Right atrium auricular region (tissue), 2 donors: ENCODE measurements around the gene PTGIS. TPM values are rescaled to one million over a fixed set of nuclear protein-coding genes. Genes with fewer than 3 reads are reported as not detected.

ENCODE experiments used
- DNase-seq: peaks from one replicate; pipeline ENCODE4 v3.0.0-alpha.2; 2019; ENCODE audit warnings: low spot score
- H3K27ac ChIP-seq, 2 donors: fragments of 200-600 bp; sonication (generic); 1 replicate in 1 of 2; 2 replicates in 1 of 2; pipeline ENCODE4 v1.5.1; 2016 to 2019
- H3K27me3 ChIP-seq, 2 donors: fragments of 200-600 bp; sonication (generic); one replicate each; pipeline versions ENCODE4 v1.5.1 to v1.6.0; 2017 to 2019
- H3K36me3 ChIP-seq: fragments of 200-600 bp; sonication (generic); one replicate; pipeline ENCODE4 v1.5.1; 2016
- H3K4me1 ChIP-seq, 2 donors: fragments of 200-600 bp; sonication (generic); one replicate each; pipeline versions ENCODE4 v1.5.1 to v1.6.0; 2017 to 2019
- H3K4me3 ChIP-seq, 2 donors: fragments of 200-600 bp; sonication (generic); 1 replicate in 1 of 2; 2 replicates in 1 of 2; pipeline ENCODE4 v1.5.1; 2017 to 2019; ENCODE audit warnings: mild to moderate bottlenecking in 1 of 2, moderate library complexity in 1 of 2
- H3K9me3 ChIP-seq, 2 donors: fragments of 200-600 bp; sonication (generic); one replicate each; pipeline ENCODE4 v1.5.1; 2019
- CTCF ChIP-seq, 2 donors: fragments of 200-600 bp; sonication (generic); IDR thresholded peaks; one replicate each; pipeline ENCODE4 v1.5.1; 2019; ENCODE audit warnings: antibody characterized with exemption in 2 of 2
- total RNA-seq, 2 donors: library from RNA; depleted of rRNA; stranded (reverse); fragments of >200 nt; gene quantifications; one replicate each; pipeline ENCODE4 v1.1.0, GENCODE V29; 2016

PTGIS gene
- total RNA-seq, 2 donors from 2014 or later, result 59.8 to 169 TPM

- Histone ChIP-seq H3K9me3 (no peaks in the 10 kb centered on the region), H3K27ac (no peak overlapping the region), H3K4me3 (no peak overlapping the region), H3K4me1 (no peaks in the 10 kb centered on the region), H3K36me3 (peaks cover 15% of the 10 kb centered on the region), H3K27me3 (no peaks in the 10 kb centered on the region)
- no peak for TF ChIP-seq CTCF (IDR thresholded peaks at IDR 0.05)
- DNase-seq, result no peak
These were observed 48.7 kb downstream of the PTGIS start for GRCh38 chr20:49519212-49519712.

GRCh38 chr20:49518576-49518975, 49.4 kb downstream of the PTGIS start:
- Histone ChIP-seq H3K27ac (no peak overlapping the region), H3K9me3 (no peaks in the 10 kb centered on the region), H3K36me3 (peaks cover 15% of the 10 kb centered on the region), H3K4me3 (no peak overlapping the region), H3K4me1 (no peaks in the 10 kb centered on the region), H3K27me3 (no peaks in the 10 kb centered on the region)
- no peak for DNase-seq
- TF ChIP-seq CTCF (IDR thresholded peaks at IDR 0.05), result no peak

GRCh38 chr20:49517805-49518100, 50.2 kb downstream of the PTGIS start:
- no peak overlapping the region for H3K27ac ChIP-seq
- H3K4me3 ChIP-seq, result no peak overlapping the region
- DNase-seq, result no peak
- no peaks in the 10 kb centered on the region for H3K9me3 ChIP-seq
- TF ChIP-seq CTCF (IDR thresholded peaks at IDR 0.05), result no peak
- no peaks in the 10 kb centered on the region for H3K27me3 ChIP-seq
- H3K4me1 ChIP-seq, result no peaks in the 10 kb centered on the region
- H3K36me3 ChIP-seq, result peaks cover 16% of the 10 kb centered on the region

GRCh38 chr20:49516916-49517804, 50.8 kb downstream of the PTGIS start:
- H3K36me3 ChIP-seq, result peaks cover 16% of the 10 kb centered on the region
- H3K9me3 ChIP-seq, result no peaks in the 10 kb centered on the region
- DNase-seq, result no peak
- H3K4me3 ChIP-seq, result no peak overlapping the region
- H3K27me3 ChIP-seq, result no peaks in the 10 kb centered on the region
- H3K27ac ChIP-seq, result no peak overlapping the region
- H3K4me1 ChIP-seq, result no peaks in the 10 kb centered on the region
- no peak for TF ChIP-seq CTCF (IDR thresholded peaks at IDR 0.05)

- H3K27me3 ChIP-seq, result no peaks in the 10 kb centered on the region
- no peaks in the 10 kb centered on the region for H3K4me1 ChIP-seq
- DNase-seq, result no peak
- H3K9me3 ChIP-seq, result no peaks in the 10 kb centered on the region
- H3K27ac ChIP-seq, result no peak overlapping the region
- H3K36me3 ChIP-seq, result peaks cover 12% of the 10 kb centered on the region
- TF ChIP-seq CTCF (IDR thresholded peaks at IDR 0.05), result no peak
- H3K4me3 ChIP-seq, result no peak overlapping the region
These were observed 52.4 kb downstream of the PTGIS start for GRCh38 chr20:49515586-49515985.
